ENCODE results near the gene FSTL4.

GRCh38 chr5:133344266-133344665 is 268.1 kb downstream of the FSTL4 start:
- TF ChIP-seq POLR2A (IDR thresholded peaks at IDR 0.05) (no peak), CTCF (IDR thresholded peaks at IDR 0.05) (no peak), POLR2AphosphoS5 (IDR thresholded peaks at IDR 0.05) (no peak)

Data from prostate gland (tissue), 2 donors.